Brain microvascular endothelial cell (primary cell): ENCODE measurements around the gene ADARB2.
A peak's percentile ranks its signal among the peaks of the same experiment; 100 is the strongest.
"Not testable (repeated sequence)": the region's sequence is repeated elsewhere in the genome, so short reads cannot be mapped to it uniquely, and the experiment has no call there.

ENCODE experiments used
- DNase-seq: peaks from one replicate; pipeline ENCODE4 v3.0.0-alpha.2; 2020
- H3K27ac ChIP-seq: fragments of 250-450 bp; sonication (Bioruptor Pico); 2 replicates; pipeline ENCODE4 v1.5.1; 2020; ENCODE audit warnings: mild to moderate bottlenecking, moderate library complexity
- H3K27me3 ChIP-seq: fragments of 250-450 bp; sonication (Bioruptor Pico); replicated peaks from 2 replicates; pipeline ENCODE4 v1.5.1; 2020; ENCODE audit warnings: mild to moderate bottlenecking
- H3K36me3 ChIP-seq: fragments of 250-450 bp; sonication (Bioruptor Pico); replicated peaks from 2 replicates; pipeline ENCODE4 v1.5.1; 2020; ENCODE audit warnings: mild to moderate bottlenecking
- H3K4me3 ChIP-seq: 2 replicates; pipeline ENCODE4 v1.5.1; 2011; ENCODE audit warnings: low read depth, mild to moderate bottlenecking, control low read depth, low read length, moderate library complexity
- in situ Hi-C: cut with HindIII; loops from 2 replicates; pipeline ENCODE4 v1.10.0; 2017; ENCODE audit warnings: low sequenced_read_pairs, low pct_ligation_motif_present
- TF ChIP-seq, protein P1 (sequence below): IDR thresholded peaks from 2 replicates; pipeline ENCODE4 v1.5.1; 2011; ENCODE audit warnings: low read depth, mild to moderate bottlenecking, moderate library complexity, low read length, control low read depth, inconsistent platforms; ENCODE audit errors: missing control alignments

ADARB2 gene

DNA sequence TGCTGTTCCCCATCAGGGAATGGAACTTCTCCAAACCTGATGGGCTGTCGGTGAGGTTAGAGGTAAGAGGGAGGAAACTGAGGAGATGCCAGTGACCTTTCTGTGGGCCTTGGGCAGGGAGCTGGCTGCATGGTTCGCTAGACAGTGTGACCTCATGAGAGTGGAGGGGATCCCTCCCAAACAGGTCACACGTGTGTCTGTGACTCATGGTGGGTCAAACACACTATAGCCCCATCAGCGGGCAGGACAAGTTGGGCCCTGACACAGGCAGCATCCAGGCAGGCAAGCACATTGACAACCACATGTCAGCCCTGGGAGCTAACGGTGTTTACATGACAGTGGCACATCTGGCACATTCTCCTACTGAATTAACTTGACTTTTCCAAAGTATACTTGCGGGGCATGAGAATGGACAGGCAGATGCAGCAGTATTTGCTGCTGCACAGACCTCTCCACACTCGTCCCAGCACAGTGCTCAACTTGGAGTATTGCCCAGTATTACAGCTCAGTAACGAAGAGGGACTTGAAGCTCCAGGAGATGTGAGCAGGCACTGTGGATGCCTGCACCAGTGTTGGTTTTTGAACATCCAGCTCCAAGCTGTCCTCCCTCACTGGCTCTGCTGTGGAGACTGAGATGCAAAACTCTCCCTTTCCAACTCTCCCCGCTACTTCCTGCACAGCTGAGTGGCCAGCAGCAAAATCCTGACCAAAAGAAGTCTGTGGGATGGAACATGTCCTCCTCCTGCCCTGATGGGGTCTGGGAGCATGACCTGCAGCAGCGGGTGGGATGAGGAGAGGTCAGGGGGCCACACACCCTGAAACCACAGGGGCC is 481.5 kb downstream of the ADARB2 start:
- DNase-seq = no peak
- H3K27ac ChIP-seq = no peak overlapping the region
- in situ Hi-C loops = no loop called here

DNA sequence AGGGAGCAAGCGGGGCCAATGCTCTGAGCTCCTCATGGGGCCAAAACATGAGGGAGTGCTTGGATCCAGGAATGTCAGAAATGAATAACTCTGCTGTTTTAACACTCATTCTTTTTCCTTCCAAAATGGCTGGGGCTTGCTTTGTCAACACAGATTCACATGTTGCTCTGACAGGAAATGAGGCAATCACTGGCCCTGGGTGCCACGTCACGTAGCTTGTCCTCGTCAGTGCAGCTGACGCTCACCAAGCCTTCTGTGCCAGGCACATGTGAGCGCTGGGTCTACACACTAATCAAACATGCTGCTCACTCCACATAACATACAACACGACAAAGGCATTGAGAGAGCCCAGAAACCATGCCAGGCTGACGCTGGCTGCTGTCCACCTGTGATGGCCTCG is 482.2 kb downstream of the ADARB2 start:
- in situ Hi-C loops = no loop called here
- DNase-seq = peak; percentile 9
- H3K36me3 ChIP-seq = no peaks in the 10 kb centered on the region

More for the DNA sequence above, 481.5 kb downstream of the ADARB2 start:
- TF ChIP-seq, protein P1, sequence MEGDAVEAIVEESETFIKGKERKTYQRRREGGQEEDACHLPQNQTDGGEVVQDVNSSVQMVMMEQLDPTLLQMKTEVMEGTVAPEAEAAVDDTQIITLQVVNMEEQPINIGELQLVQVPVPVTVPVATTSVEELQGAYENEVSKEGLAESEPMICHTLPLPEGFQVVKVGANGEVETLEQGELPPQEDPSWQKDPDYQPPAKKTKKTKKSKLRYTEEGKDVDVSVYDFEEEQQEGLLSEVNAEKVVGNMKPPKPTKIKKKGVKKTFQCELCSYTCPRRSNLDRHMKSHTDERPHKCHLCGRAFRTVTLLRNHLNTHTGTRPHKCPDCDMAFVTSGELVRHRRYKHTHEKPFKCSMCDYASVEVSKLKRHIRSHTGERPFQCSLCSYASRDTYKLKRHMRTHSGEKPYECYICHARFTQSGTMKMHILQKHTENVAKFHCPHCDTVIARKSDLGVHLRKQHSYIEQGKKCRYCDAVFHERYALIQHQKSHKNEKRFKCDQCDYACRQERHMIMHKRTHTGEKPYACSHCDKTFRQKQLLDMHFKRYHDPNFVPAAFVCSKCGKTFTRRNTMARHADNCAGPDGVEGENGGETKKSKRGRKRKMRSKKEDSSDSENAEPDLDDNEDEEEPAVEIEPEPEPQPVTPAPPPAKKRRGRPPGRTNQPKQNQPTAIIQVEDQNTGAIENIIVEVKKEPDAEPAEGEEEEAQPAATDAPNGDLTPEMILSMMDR = no peak
- Histone ChIP-seq H3K27me3 (no peaks in the 10 kb centered on the region), H3K36me3 (no peaks in the 10 kb centered on the region), H3K4me3 (no peak overlapping the region)

DNA sequence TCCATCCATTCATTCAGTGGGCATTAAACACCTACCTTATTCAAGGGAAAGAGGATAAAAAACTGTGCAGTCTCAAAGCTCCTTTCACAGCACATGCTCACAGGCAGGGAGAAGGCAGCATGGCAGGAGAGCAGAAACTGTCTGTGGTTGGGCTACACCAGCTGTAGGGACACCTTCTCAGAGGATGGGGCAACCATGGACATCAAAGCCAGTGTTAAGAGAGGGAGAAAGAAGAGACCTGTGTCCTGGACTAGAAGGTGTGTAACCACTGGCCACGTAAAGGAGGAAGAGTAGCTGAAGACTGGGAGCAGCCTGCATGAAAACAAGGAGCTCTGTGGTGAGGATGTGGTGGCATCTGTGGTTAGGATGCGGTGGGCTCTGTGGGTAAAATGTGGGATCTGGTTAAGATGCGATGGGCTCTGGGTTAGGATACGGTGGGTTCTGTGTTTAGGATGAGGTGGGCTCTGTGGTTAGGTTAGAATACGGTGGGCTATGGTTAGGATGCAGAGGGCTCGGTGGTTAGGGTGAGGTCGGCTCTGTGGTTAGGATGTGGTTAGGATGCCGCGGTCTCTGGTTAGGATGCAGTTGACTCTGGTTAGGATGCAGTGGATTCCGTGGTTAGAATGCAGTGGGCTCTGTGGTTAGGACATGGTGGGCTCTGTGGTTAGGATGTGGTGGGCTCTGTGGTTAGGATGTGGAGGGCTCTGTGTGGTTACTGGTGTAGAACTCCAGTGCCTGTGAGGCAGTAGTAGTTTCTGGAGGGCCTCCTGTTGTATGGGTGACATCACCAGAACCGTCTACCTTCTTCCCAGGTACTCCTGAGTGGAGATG is 483.6 kb downstream of the ADARB2 start:
- in situ Hi-C loops = no loop called here
- H3K4me3 ChIP-seq = no peak overlapping the region
- TF ChIP-seq, protein P1 = no peak
- no peaks in the 10 kb centered on the region for H3K36me3 ChIP-seq
- no peak overlapping the region for H3K27ac ChIP-seq
- H3K27me3 ChIP-seq = no peaks in the 10 kb centered on the region
- DNase-seq = no peak

More for the DNA sequence above, 482.2 kb downstream of the ADARB2 start:
- Histone ChIP-seq H3K27me3 (no peaks in the 10 kb centered on the region), H3K27ac (no peak overlapping the region), H3K4me3 (no peak overlapping the region)
- TF ChIP-seq, protein P1 = no peak

DNA sequence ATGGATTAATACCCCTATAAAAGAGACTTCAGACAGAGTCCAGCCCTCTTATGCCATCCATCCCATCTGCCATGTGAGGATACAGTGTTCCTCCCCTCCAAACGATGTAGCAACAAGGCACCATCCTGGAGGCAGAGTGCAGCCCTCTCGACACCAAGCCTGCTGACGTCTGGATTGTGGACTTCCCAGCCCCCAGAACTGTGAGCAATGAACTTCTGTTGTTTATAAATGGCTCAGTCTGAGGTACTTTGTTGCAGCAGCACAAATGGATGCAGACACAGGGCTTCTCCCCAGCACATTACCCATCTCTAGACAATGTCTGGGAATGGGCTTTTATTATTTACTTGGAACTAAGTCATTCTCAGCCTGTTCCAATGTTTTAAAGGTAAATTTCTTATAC is 485.6 kb downstream of the ADARB2 start:
- H3K27me3 ChIP-seq = no peaks in the 10 kb centered on the region
- in situ Hi-C loops = no loop called here
- H3K27ac ChIP-seq = no peak overlapping the region
- TF ChIP-seq, protein P1 = no peak
- no peak overlapping the region for H3K4me3 ChIP-seq
- no peak for DNase-seq
- H3K36me3 ChIP-seq = no peaks in the 10 kb centered on the region

DNA sequence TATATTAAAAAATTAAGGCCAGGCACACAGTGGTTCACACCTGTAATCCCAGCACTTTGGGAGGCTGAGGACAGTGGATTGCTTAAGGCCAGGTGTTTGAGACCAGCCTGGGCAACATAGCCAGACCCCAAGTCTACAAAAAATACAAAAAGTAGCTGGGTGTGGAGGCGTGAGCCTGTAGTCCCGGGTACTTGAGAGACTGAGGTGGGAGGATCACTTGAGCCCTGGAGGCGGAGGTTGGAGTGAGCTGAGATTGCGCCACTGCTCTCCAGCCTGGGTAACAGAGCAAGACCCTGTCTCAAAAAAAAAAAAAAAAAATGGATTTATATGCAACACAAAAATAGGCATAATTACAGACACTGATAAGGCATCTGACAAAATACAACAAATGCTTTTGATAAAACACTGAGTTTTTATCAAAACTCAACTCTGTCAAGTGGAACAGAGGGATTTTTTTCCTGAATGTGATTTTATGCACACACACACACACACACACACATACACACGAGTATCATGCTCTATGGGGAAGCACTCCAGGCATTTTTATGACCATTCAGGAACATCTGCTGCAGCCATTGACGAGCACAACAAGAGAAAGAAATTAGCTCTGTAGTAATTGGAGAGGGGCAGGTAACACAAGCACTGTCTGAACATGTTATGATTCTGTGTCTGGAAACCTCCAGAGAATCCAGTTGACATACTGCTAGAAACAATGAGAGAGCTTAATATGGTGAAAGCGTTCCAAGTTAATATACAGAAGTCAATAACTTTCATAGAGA is 488.0 kb downstream of the ADARB2 start:
- DNase-seq = no peak
- Histone ChIP-seq H3K27ac (no peak overlapping the region), H3K4me3 (no peak overlapping the region), H3K27me3 (no peaks in the 10 kb centered on the region), H3K36me3 (no peaks in the 10 kb centered on the region)
- in situ Hi-C loops = no loop called here
- TF ChIP-seq, protein P1 = no peak

DNA sequence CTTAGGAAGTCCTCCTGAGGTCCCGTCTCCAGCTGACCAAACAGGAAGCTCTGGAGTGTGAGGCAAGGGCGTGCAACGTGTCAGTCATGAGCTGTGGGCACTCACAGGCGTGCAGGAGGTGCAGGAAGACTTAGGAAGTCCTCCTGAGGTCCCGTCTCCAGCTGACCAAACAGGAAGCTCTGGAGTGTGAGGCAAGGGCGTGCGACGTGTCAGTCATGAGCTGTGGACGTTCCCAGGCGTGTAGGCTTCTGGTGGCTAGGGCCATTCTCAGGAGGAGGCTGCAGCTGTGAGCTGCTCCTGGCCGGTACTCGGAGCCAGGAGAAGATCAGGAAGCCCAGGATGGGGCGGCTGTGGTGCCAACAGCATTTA is 489.1 kb downstream of the ADARB2 start:
- H3K27ac ChIP-seq, DNase-seq, in situ Hi-C loops, H3K36me3 ChIP-seq, H3K27me3 ChIP-seq, H3K4me3 ChIP-seq: not testable (repeated sequence)
